Right lobe of liver (tissue), 6 donors: ENCODE measurements around the gene CNN1. TPM values are rescaled to one million over a fixed set of nuclear protein-coding genes. Genes with fewer than 3 reads are reported as not detected.
A peak's percentile ranks its signal among the peaks of the same experiment; 100 is the strongest.
"Not testable (repeated sequence)": the region's sequence is repeated elsewhere in the genome, so short reads cannot be mapped to it uniquely, and the experiment has no call there.

ENCODE experiments used
- ATAC-seq, 4 donors: fragments of 200-7000 bp; cut with Tn5 transposase; one replicate each; pipeline ENCODE4 v1.9.1; 2020; ENCODE audit warnings: mild to moderate bottlenecking in 4 of 4, moderate library complexity in 4 of 4
- DNase-seq, 3 donors: peaks; one replicate each; pipeline ENCODE4 v3.0.0-alpha.2; 2020
- H3K27ac ChIP-seq, 3 donors: fragments of 200-600 bp; one replicate each; pipeline ENCODE4 v1.8.0; 2022
- H3K27me3 ChIP-seq, 2 donors: fragments of 200-600 bp; one replicate each; pipeline ENCODE4 v1.8.0; 2022
- H3K36me3 ChIP-seq, 4 donors: fragments of 200-600 bp; sonication (generic) in 1 of 4; one replicate each; pipeline versions ENCODE4 v1.5.1 to v1.8.0; 2017 to 2022; ENCODE audit warnings: control low read depth in 1 of 4
- H3K4me1 ChIP-seq, 4 donors: fragments of 200-600 bp; sonication (generic) in 1 of 4; one replicate each; pipeline versions ENCODE4 v1.5.1 to v1.8.0; 2017 to 2022; ENCODE audit warnings: control low read depth in 1 of 4
- H3K4me3 ChIP-seq, 3 donors: fragments of 200-600 bp; one replicate each; pipeline ENCODE4 v1.8.0; 2022
- H3K9me3 ChIP-seq, 4 donors: fragments of 200-600 bp; sonication (generic) in 1 of 4; one replicate each; pipeline versions ENCODE4 v1.5.1 to v1.8.0; 2017 to 2022; ENCODE audit warnings: control low read depth in 1 of 4
- POLR2A ChIP-seq: fragments of 450-650 bp; IDR thresholded peaks from one replicate; pipeline ENCODE4 v1.6.1; 2017; ENCODE audit warnings: antibody characterized with exemption, mild to moderate bottlenecking
- WGBS: methylation state at CpG from one replicate; pipeline ENCODE4 v1.1.6; 2018; ENCODE audit warnings: low coverage, low lambda C conversion rate; ENCODE audit not compliant: insufficient coverage; ENCODE audit errors: missing lambda C conversion rate; 5-methylcytosine and 5-hydroxymethylcytosine counted together
- intact Hi-C, 2 donors: fragments of 100-400 bp; cut with DNase I; formaldehyde crosslinking; loops; one replicate each; pipeline versions ENCODE4 v1.11.2 to v1.14.1; 2022
- total RNA-seq, 6 experiments: library from RNA; depleted of rRNA in 2 of 6; stranded (reverse); fragments of >200 nt in 2 of 6; fragmentation: NEBNext Ultra II Directional in 3 of 6; extraction: Animal tissue kit (Norgen Biotek cat#: 25700) in 3 of 6; gene quantifications; one replicate each; pipeline versions ENCODE4 v1.1.0 to v1.2.4, GENCODE V29; 2016 to 2023
- TF ChIP-seq, protein P1 (sequence below), 4 donors: fragments of 200-600 bp in 3 of 4; fragments of 450-650 bp in 1 of 4; IDR thresholded peaks; one replicate each; pipeline versions ENCODE4 v1.5.1 to v1.8.0; 2016 to 2022; ENCODE audit warnings: antibody characterized with exemption in 4 of 4, mild to moderate bottlenecking in 2 of 4
- donor health status: DM: no; HTN: yes; CAD: no.
- donor health status: DM: no; HTN: no; CAD: no.
- donor health status: DM: no; HTN: no; CAD: no.
- donor health status: DM: no; HTN: yes; CAD: no.
- donor health status: DM: no; HTN: yes; CAD: no.

The CNN1 gene
- total RNA-seq, 6 experiments from 2014 or later = 0.71 to 8.5 (median 1.0) TPM

- peak; percentile 99 for DNase-seq
- peak within 1 kb of the TSS; percentile 82 to 90 (median 87) for H3K4me3 ChIP-seq
- H3K36me3 ChIP-seq = peaks cover 0 to 4% (median 2%) of the 10 kb centered on the region in 4 donors
- no peaks in the 10 kb centered on the region for H3K9me3 ChIP-seq
- peak; percentile 98 for ATAC-seq
- peak within 1 kb of the TSS; percentile 47 to 60 (median 58) for H3K27ac ChIP-seq
- peaks cover 0 to 16% (median 6%) of the 10 kb centered on the region in 4 donors for H3K4me1 ChIP-seq
- WGBS = 2% methylated on average over 46 of the region's 57 CpGs
- peak; percentile 82 for TF ChIP-seq POLR2A
- TF ChIP-seq, protein P1, sequence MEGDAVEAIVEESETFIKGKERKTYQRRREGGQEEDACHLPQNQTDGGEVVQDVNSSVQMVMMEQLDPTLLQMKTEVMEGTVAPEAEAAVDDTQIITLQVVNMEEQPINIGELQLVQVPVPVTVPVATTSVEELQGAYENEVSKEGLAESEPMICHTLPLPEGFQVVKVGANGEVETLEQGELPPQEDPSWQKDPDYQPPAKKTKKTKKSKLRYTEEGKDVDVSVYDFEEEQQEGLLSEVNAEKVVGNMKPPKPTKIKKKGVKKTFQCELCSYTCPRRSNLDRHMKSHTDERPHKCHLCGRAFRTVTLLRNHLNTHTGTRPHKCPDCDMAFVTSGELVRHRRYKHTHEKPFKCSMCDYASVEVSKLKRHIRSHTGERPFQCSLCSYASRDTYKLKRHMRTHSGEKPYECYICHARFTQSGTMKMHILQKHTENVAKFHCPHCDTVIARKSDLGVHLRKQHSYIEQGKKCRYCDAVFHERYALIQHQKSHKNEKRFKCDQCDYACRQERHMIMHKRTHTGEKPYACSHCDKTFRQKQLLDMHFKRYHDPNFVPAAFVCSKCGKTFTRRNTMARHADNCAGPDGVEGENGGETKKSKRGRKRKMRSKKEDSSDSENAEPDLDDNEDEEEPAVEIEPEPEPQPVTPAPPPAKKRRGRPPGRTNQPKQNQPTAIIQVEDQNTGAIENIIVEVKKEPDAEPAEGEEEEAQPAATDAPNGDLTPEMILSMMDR (IDR thresholded peaks at IDR 0.05) = peak in 1 of 4 donors; percentile 7
- no peaks in the 10 kb centered on the region for H3K27me3 ChIP-seq
- intact Hi-C loops = no loop called here
These were observed 20.5 kb downstream of the CNN1 start, which contains the start of gene ELOF1 for GRCh38 chr19:11558881-11559828. ELOF1 (minus strand) TSS chr19:11559230; CDS start chr19:11554347, 4,883 bp downstream.

GRCh38 chr19:11560404-11561051 is 21.9 kb downstream of the CNN1 start:
- H3K36me3 ChIP-seq = no peaks in the 10 kb centered on the region
- WGBS = 19% methylated on average over 9 of the region's 9 CpGs
- H3K4me1 ChIP-seq = peaks cover 0 to 16% (median 6%) of the 10 kb centered on the region in 4 donors
- H3K27ac ChIP-seq = no peak overlapping the region
- H3K9me3 ChIP-seq = no peaks in the 10 kb centered on the region
- DNase-seq = no peak
- TF ChIP-seq, protein P1 (IDR thresholded peaks at IDR 0.05) = peak; percentile 65 to 74 (median 70)
- TF ChIP-seq POLR2A = no peak
- intact Hi-C loops = no loop called here
- no peaks in the 10 kb centered on the region for H3K27me3 ChIP-seq
- no peak overlapping the region for H3K4me3 ChIP-seq
- ATAC-seq = peak; percentile 45 to 57 (median 52)

- DNase-seq (no peak), ATAC-seq (no peak)
- no peak for TF ChIP-seq POLR2A
- TF ChIP-seq, protein P1 (IDR thresholded peaks at IDR 0.05) = no peak
- Histone ChIP-seq H3K4me3 (no peak overlapping the region), H3K27ac (no peak overlapping the region), H3K27me3 (no peaks in the 10 kb centered on the region), H3K36me3 (no peaks in the 10 kb centered on the region), H3K9me3 (no peaks in the 10 kb centered on the region), H3K4me1 (peaks cover 0 to 11% (median 4%) of the 10 kb centered on the region in 4 donors)
- intact Hi-C loops = no loop called here
- WGBS = 76% methylated on average over 5 of the region's 8 CpGs
These were observed 24.9 kb downstream of the CNN1 start for GRCh38 chr19:11563532-11563931.

- H3K4me3 ChIP-seq, H3K9me3 ChIP-seq, H3K27me3 ChIP-seq, H3K27ac ChIP-seq, intact Hi-C loops, H3K36me3 ChIP-seq, DNase-seq, ATAC-seq: not testable (repeated sequence)
- 87% methylated on average over 5 of the region's 6 CpGs for WGBS
- H3K4me1 ChIP-seq = peaks cover 0 to 11% (median 4%) of the 10 kb centered on the region in 4 donors
These were observed 25.6 kb downstream of the CNN1 start for GRCh38 chr19:11564082-11564807.

DNA sequence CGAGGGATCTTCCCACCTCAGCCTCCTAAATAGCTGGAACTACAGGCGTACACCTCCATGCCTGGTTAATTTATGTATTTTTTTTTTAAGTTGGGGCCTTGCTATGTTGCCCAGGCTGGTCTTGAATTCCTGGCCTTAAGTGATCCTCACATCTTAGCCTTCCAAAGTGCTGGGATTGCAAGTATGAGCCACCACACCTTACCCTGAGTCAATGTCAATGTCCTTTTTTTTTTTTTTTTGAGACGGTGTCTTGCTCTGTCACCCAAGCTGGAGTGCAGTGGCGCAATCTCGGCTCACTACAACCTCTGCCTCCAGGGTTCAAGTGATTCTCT is 27.0 kb downstream of the CNN1 start:
- WGBS = 78% methylated on average over 5 of the region's 5 CpGs
- H3K36me3 ChIP-seq, H3K27me3 ChIP-seq, H3K4me1 ChIP-seq, H3K27ac ChIP-seq, ATAC-seq, H3K9me3 ChIP-seq, H3K4me3 ChIP-seq, DNase-seq, intact Hi-C loops: not testable (repeated sequence)
